ENCODE data around the gene ROBO1.

DNA sequence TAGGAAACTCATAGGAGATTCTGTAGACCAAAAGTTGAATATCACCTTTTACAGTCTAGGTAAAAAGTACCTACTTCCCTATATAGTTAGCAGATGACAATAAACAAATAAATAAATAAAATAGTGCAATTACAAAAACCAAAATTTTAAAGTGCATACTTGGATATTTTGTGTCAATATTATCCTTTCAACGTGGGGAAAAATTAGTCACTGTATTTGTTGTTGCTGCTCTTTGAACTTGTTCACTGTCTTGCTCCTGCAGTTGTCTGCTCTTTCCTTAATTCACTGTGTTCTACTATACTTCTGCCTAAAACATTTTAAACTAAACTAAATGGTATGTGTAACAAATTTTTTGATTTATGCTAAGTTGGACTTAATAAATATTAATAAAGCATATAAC lies 889.0 kb downstream of the ROBO1 start:
- TF ChIP-seq RAD21 (IDR thresholded peaks at IDR 0.05 in 1 of 2, conservative IDR thresholded peaks at IDR 0.05 in 1 of 2; ENCODE audit: low read depth in 2 of 2, low read length in 2 of 2), result no peak
- TF ChIP-seq, protein P1, sequence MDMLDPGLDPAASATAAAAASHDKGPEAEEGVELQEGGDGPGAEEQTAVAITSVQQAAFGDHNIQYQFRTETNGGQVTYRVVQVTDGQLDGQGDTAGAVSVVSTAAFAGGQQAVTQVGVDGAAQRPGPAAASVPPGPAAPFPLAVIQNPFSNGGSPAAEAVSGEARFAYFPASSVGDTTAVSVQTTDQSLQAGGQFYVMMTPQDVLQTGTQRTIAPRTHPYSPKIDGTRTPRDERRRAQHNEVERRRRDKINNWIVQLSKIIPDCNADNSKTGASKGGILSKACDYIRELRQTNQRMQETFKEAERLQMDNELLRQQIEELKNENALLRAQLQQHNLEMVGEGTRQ (IDR thresholded peaks at IDR 0.05; ENCODE audit: low read length), result no peak
